Stimulated activated CD4-positive, alpha-beta T cell treated with anti-CD3 and anti-CD28 coated beads, Interleukin-15, amount 100 ng/mL, for 24 hours (primary cell): Measurements from ENCODE around the gene PTPA.
A peak's percentile ranks its signal among the peaks of the same experiment; 100 is the strongest.
"Not testable (repeated sequence)": the region's sequence is repeated elsewhere in the genome, so short reads cannot be mapped to it uniquely, and the experiment has no call there.

ENCODE experiments used
- DNase-seq: peaks from one replicate; pipeline ENCODE4 v3.0.0-alpha.2; 2020

PTPA gene

DNA sequence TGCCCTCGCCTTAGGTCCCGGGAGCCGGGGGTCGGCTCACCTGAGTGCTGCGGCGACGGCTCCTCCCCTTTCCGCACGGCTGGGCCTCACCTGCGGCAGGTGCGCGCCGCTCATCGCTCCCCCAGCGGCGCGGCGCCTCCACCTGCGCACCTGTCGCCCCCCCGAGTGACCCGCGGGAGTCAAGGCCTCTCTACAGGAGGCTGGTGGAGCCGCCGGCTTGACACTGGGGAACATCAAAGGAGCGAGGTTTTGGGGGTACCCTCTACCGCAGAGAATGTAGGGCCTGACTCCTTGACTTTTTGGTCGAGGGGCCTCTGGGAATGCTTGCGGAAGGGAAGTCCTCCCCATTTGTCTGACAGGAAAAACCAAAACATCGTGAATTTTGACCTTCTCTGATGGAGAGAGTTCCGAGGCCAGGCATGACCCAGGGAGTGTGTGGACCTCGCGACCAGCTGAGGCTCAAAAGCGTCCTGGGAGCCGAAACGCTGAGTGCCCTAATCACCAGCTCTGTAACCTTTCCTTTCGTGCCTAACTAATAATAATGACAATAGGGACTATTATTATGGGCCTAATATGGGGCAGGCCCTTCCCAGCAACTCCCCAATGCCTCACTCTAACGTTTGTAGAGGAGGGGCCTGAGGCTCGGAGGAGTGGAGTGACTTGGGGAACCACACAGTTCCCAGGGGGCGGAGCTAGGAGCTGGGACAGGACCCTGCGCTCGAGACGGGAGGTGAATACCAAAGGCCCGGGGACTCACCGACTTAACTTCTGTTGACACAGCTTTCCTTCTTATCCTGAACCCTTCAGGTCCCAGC lies 67.6 kb downstream of the PTPA start:
- no peak for DNase-seq

- no peak for DNase-seq
These were observed 70.0 kb downstream of the PTPA start for GRCh38 chr9:129181246-129181645.

GRCh38 chr9:129182122-129182521 lies 70.9 kb downstream of the PTPA start:
- no peak for DNase-seq

DNA sequence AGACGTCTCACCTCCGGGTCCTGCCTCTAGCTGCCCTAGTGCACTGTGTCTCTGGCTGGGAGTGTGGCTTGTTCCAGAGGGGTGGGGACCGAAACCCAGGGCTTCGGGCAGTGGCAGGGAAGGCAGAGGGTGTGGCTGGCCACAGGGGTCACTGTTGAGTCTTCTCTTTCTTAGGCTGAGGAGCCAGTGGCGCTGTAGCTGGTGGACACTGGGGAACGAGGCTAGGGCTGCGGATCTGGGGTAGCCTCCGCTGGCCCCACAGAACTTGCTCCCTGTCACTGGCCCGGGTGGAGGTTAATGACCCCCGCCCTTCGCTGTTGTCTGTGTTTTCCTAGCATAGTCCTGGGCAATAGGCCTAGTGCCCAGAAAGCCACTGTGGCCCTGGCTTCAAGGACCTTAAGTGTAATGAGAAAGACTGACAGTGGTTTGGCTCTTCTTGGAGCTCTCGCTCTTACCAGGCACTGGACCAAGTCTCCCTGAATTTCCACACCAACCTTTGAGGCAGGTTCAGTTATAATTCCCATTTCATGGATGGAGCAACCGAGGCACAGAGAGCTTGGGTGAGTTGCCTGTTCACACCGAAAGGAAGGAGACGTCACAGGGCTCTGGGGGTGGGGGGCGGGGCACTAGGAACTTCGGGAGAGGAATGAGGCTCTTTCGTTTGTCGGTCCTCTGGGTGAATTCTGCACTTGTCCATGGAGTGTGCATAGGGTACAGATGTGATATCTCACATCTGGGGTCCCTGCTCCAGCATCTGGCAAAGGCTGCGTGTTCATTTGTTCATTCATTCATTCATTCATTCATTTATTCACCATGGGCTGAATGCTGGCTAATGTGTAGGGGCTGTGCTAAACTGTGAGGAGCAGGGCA lies 71.6 kb downstream of the PTPA start:
- no peak for DNase-seq

DNA sequence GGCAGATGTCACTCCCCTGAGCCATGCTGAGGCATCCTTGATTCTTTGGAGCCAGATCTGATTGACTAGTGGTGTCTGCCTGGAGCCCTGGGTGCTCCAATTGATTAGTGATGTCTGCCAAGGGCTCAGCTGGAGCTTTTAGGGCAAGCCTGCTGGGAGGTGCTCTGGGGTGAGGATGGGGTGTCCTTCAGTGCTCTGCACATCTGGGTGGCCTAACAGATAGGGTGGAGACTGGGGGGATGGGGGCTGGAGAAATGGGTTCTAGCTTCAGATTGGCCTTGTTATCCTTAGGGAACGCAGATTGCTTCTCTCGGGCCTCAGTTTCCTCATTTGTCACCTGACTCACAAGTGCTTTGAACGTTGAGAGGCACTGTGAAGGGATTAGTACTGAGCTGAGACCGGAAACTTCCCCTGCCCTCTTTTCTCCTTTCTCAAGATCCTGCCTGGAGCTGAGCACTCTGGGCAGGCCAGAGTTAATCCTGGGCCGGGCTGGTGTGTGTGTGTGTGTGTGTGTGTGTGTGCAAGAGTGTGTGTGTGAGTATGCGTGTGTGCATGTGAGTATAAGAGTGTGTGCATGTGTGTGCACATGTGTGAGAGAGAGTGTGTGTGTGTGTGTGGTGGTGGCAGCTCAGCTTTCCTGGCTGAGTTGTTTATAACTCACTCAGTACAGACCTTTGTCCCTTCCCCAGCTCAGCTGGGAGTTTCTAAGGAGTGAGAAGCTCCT lies 72.4 kb downstream of the PTPA start:
- no peak for DNase-seq

- no peak for DNase-seq
These were observed 73.0 kb downstream of the PTPA start for GRCh38 chr9:129184219-129184524.

DNA sequence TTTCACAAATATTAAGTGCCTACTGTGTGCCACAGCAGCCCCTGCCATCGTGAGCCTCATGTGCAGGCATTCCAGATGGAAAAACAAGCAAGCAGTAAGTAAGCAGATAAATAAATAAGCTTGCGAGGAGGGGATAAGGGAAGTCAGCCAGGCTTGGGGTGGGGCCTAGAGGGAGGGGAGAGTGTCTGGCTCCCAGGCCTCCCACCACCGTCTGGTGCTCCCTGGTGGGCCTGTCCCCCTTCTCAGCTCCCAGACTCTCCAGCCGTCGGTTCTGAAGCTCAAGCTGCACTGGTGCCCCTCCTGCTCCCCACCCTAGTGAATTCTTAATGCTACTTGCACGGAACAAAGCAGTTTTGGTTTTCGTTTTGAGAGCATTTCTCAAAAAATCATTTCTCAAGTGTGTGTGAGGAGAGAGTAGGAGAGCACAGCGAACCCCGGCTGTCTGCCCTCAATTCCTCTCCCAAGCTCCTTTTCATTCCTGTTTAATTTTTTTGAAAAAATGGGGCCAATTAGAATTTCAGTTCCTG lies 73.4 kb downstream of the PTPA start:
- DNase-seq: no peak

DNA sequence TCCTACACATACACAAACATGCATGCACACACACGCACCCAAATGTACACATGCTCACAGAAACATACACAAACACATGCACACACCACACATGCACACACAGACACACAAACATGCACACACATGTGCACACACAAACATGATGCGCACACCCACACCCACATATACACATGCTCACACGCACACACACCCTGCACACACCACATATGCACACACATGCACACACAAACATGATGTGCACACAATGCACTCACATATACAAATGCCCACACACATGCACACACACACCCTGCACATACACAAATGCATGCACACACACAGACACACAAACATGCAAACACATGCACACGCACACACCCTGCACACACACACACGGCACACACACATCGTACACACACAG lies 74.2 kb downstream of the PTPA start:
- no peak for DNase-seq

DNA sequence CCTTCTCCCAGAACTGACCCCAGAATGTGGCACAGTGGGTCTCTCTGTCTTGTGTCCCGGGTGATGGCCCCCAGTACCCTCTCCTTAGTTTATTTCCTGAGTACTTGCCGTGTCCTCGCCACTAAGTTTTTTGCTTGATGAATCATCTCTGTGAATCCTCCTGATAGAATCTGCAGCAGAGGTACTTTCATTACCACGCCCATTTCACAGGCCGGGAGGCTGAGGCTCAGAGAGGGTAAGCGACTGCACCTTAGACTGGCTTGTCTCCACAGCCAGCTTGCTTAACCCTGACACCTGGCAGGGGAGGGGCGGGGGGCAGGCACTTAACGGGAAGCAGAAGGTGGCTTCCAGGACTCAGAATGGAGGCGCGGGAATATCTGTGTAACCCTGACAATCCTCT lies 74.8 kb downstream of the PTPA start:
- DNase-seq: peak; percentile 48

DNA sequence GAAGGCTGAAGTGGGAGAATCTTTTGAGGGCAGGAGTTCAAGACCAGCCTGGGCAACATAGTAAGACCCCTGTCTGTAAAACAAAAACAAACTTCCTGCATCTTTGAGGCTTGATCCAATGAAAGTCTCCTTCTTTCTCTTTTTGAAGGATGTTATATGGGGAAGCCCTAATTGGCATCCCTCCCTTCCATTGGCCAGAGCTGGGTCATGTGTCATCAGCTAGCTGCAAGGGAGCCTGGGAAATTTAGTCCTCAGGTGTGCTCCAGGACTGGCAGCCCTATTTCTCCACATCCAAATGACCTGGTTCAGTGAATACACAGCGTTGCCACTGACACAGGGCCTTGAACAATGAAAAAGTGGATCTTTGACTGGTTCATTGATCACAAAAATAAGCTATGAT lies 75.8 kb downstream of the PTPA start:
- DNase-seq: no peak

- not testable (repeated sequence) for DNase-seq
These were observed 78.8 kb downstream of the PTPA start for GRCh38 chr9:129189971-129190370.

- DNase-seq: no peak
These were observed 80.0 kb downstream of the PTPA start for GRCh38 chr9:129191234-129191633.

DNA sequence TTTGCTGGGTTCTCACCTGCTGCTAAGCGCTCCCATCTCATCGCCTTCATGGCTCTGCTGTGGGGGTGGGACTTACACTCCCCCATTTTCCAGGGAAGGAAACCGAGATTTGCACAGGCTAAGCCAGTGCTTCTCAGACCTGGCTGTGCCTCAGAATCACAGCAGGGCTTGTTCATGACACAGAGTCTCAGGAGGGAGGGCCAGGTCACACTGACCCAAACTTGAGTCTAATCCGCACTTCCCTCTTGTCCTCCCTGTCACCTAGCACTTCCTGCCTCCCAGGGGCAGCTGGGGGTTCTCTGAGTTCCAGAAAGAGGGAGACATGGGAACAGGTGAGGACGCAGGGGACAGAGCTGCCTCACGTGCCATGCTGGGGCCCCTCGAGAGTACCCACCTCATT lies 82.4 kb downstream of the PTPA start:
- DNase-seq: no peak

DNA sequence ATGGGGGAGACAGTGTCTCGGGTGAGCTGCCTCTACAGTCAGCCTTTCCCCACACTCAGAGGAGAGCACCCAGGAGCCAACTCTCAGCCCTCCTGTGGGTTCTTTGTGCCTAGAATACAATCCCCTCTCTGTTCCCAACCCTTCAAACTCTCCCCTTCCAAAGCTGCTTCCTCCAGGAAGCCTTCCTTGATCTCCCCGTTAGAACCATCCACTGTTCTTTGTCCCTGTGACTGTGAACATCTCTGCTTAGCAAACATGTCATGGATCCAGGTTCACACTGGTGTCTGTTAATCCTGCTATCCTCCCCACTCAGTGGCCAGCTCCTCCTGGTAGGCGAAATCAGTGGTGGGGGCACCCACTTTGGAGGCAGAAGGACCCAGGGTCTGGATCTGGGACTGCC lies 83.0 kb downstream of the PTPA start:
- no peak for DNase-seq

GRCh38 chr9:129195606-129196005 lies 84.4 kb downstream of the PTPA start:
- DNase-seq: no peak

GRCh38 chr9:129197045-129197444 lies 85.8 kb downstream of the PTPA start:
- DNase-seq: not testable (repeated sequence)

GRCh38 chr9:129197978-129198318 lies 86.7 kb downstream of the PTPA start:
- no peak for DNase-seq
